ENCODE data around the gene NFKBIL1.

The NFKBIL1 gene

GRCh38 chr6:31560697-31561058 is 13.3 kb downstream of the NFKBIL1 start:
- TF ChIP-seq ZNF274 (IDR thresholded peaks at IDR 0.05; ENCODE audit: low read depth, low read length) = no peak
- no peak overlapping the region; the same call in 1 of the 2 replicates for H3K4me3 ChIP-seq (ENCODE audit: low read length)

- TF ChIP-seq ZNF274 (IDR thresholded peaks at IDR 0.05; ENCODE audit: low read depth, low read length) = no peak
- peak overlapping the region; percentile 11; the same call in 1 of the 2 replicates for H3K4me3 ChIP-seq (ENCODE audit: low read length)
Measured at GRCh38 chr6:31567531-31568370, 20.3 kb downstream of the NFKBIL1 start.

- TF ChIP-seq ZNF274 (IDR thresholded peaks at IDR 0.05; ENCODE audit: low read depth, low read length) = no peak
- no peak overlapping the region for H3K4me3 ChIP-seq (ENCODE audit: low read length)
Measured at GRCh38 chr6:31568537-31568961, 21.1 kb downstream of the NFKBIL1 start.

- TF ChIP-seq ZNF274 (IDR thresholded peaks at IDR 0.05; ENCODE audit: low read depth, low read length) = no peak
- no peak overlapping the region for H3K4me3 ChIP-seq (ENCODE audit: low read length)
Measured at GRCh38 chr6:31569861-31570536, 22.6 kb downstream of the NFKBIL1 start.

- TF ChIP-seq ZNF274 (IDR thresholded peaks at IDR 0.05; ENCODE audit: low read depth, low read length) = no peak
- H3K4me3 ChIP-seq (ENCODE audit: low read length) = peak within 1 kb of the TSS; percentile 53; the same call in 1 of the 2 replicates
Measured at GRCh38 chr6:31572041-31572911, 24.9 kb downstream of the NFKBIL1 start, which contains the start of gene LTA. TSS of gene LTA (plus strand) at chr6:31572289. CDS start at chr6:31572743, 454 bp downstream.

- TF ChIP-seq ZNF274 (IDR thresholded peaks at IDR 0.05; ENCODE audit: low read depth, low read length) = no peak
- peak overlapping the region; percentile 53; the same call in 1 of the 2 replicates for H3K4me3 ChIP-seq (ENCODE audit: low read length)
Measured at GRCh38 chr6:31573239-31574105, 26.1 kb downstream of the NFKBIL1 start.

GRCh38 chr6:31574106-31575061 is 27.0 kb downstream of the NFKBIL1 start:
- TF ChIP-seq ZNF274 (IDR thresholded peaks at IDR 0.05; ENCODE audit: low read depth, low read length) = no peak
- peak overlapping the region; percentile 84; the same call in 1 of the 2 replicates for H3K4me3 ChIP-seq (ENCODE audit: low read length)

- no peak for TF ChIP-seq ZNF274 (IDR thresholded peaks at IDR 0.05; ENCODE audit: low read depth, low read length)
- peak within 1 kb of the TSS; percentile 84 for H3K4me3 ChIP-seq (ENCODE audit: low read length)
Measured at GRCh38 chr6:31575335-31575901, 28.0 kb downstream of the NFKBIL1 start, which contains the start of gene TNF. TSS of gene TNF (plus strand) at chr6:31575565. CDS start at chr6:31575742, 177 bp downstream.

- H3K4me3 ChIP-seq (ENCODE audit: low read length) = peak overlapping the region; percentile 84
- no peak for TF ChIP-seq ZNF274 (IDR thresholded peaks at IDR 0.05; ENCODE audit: low read depth, low read length)
Measured at GRCh38 chr6:31575952-31576685, 28.7 kb downstream of the NFKBIL1 start.

GRCh38 chr6:31576897-31577578 is 29.6 kb downstream of the NFKBIL1 start:
- H3K4me3 ChIP-seq (ENCODE audit: low read length) = peak overlapping the region; percentile 84
- no peak for TF ChIP-seq ZNF274 (IDR thresholded peaks at IDR 0.05; ENCODE audit: low read depth, low read length)
